Body of pancreas (tissue), 4 donors: Measurements from ENCODE around the gene IGFBP7. TPM values are rescaled to one million over a fixed set of nuclear protein-coding genes. Genes with fewer than 3 reads are reported as not detected.

Experiments used
- ATAC-seq: fragments of 150-250 bp; one replicate; pipeline ENCODE4 v1.9.1; 2016
- DNase-seq, 4 donors: peaks; one replicate each; pipeline ENCODE4 v3.0.0-alpha.2; 2019
- H3K27ac ChIP-seq, 4 donors: fragments of 200-600 bp; sonication (generic); 1 replicate in 3 of 4; 2 replicates in 1 of 4; pipeline versions ENCODE4 v1.5.1 to v1.6.1; 2016 to 2019; ENCODE audit warnings: mild to moderate bottlenecking in 1 of 4, mixed read lengths in 1 of 4, moderate library complexity in 1 of 4
- H3K27me3 ChIP-seq, 2 donors: fragments of 200-600 bp; sonication (generic); one replicate each; pipeline ENCODE4 v1.6.0; 2016; ENCODE audit warnings: mild to moderate bottlenecking in 1 of 2
- H3K36me3 ChIP-seq, 2 donors: fragments of 200-600 bp; sonication (generic); replicated peaks in 1 of 2; 2 replicates each; pipeline ENCODE4 v1.5.1; 2016; ENCODE audit warnings: low read depth in 2 of 2; ENCODE audit not compliant: insufficient read depth in 1 of 2
- H3K4me1 ChIP-seq: fragments of 200-600 bp; sonication (generic); one replicate; pipeline ENCODE4 v1.6.0; 2016
- H3K4me3 ChIP-seq, 2 donors: fragments of 200-600 bp; sonication (generic); 1 replicate in 1 of 2; 2 replicates in 1 of 2; pipeline ENCODE4 v1.5.1; 2016 to 2019
- H3K9me3 ChIP-seq, 3 donors: fragments of 200-600 bp; sonication (generic); 1 replicate in 2 of 3; 2 replicates in 1 of 3; pipeline ENCODE4 v1.5.1; 2016
- CTCF ChIP-seq, 7 experiments: fragments of 450-650 bp in 4 of 7; fragments of 200-600 bp in 3 of 7; sonication (generic) in 3 of 7; IDR thresholded peaks; one replicate each; pipeline ENCODE4 v1.5.1; 2016 to 2019; ENCODE audit warnings: antibody characterized with exemption in 7 of 7
- POLR2A ChIP-seq, 3 donors: fragments of 450-650 bp; IDR thresholded peaks; one replicate each; pipeline ENCODE4 v1.6.1; 2016; ENCODE audit warnings: antibody characterized with exemption in 3 of 3, mild to moderate bottlenecking in 2 of 3
- WGBS, 2 donors: methylation state at CpG; one replicate each; pipeline ENCODE4 v1.1.5; 2017; 5-methylcytosine and 5-hydroxymethylcytosine counted together
- intact Hi-C: fragments of 100-400 bp; cut with DNase I; formaldehyde crosslinking; loops from one replicate; pipeline ENCODE4 v1.15.1; 2023
- total RNA-seq, 2 donors: library from RNA; depleted of rRNA; stranded (reverse); fragments of >200 nt; gene quantifications; one replicate each; pipeline ENCODE4 v1.1.0, GENCODE V29; 2016

The IGFBP7 gene
- total RNA-seq, 2 donors from 2014 or later, result 758 to 1,249 TPM

- 23 to 39% methylated on average over 7 of the region's 7 CpGs for WGBS, 2 donors
- TF ChIP-seq CTCF (IDR thresholded peaks at IDR 0.05) (no peak), POLR2A (IDR thresholded peaks at IDR 0.05) (no peak)
- DNase-seq (peak; percentile 49 to 68 (median 64)), ATAC-seq (peak; percentile 71)
- H3K4me3 ChIP-seq, result no peak overlapping the region
- H3K9me3 ChIP-seq, result no peaks in the 10 kb centered on the region
- peak overlapping the region in 2 of 4 donors; percentile 15 to 36 for H3K27ac ChIP-seq
- peaks cover 8 to 16% of the 10 kb centered on the region in 2 donors for H3K36me3 ChIP-seq
- H3K4me1 ChIP-seq, result peaks cover 9% of the 10 kb centered on the region
- intact Hi-C loops, result no loop called here
- no peaks in the 10 kb centered on the region for H3K27me3 ChIP-seq
Measured at GRCh38 chr4:56995525-56995924, 114.7 kb downstream of the IGFBP7 start.

- intact Hi-C loops, result no loop called here
- Histone ChIP-seq H3K9me3 (no peaks in the 10 kb centered on the region), H3K36me3 (peaks cover 4 to 12% of the 10 kb centered on the region in 2 donors), H3K27me3 (no peaks in the 10 kb centered on the region), H3K4me3 (no peak overlapping the region), H3K27ac (no peak overlapping the region), H3K4me1 (peaks cover 2% of the 10 kb centered on the region)
- 89 to 92% methylated on average over 6 of the region's 6 CpGs for WGBS, 2 donors
- DNase-seq, result no peak
- no peak for ATAC-seq
- TF ChIP-seq POLR2A (IDR thresholded peaks at IDR 0.05) (no peak), CTCF (IDR thresholded peaks at IDR 0.05) (no peak)
Measured at GRCh38 chr4:56990109-56990905, 119.9 kb downstream of the IGFBP7 start.

GRCh38 chr4:56986952-56987351 is 123.2 kb downstream of the IGFBP7 start:
- H3K27ac ChIP-seq, result no peak overlapping the region
- DNase-seq, result no peak
- intact Hi-C loops, result no loop called here
- H3K36me3 ChIP-seq, result peaks cover 4 to 12% of the 10 kb centered on the region in 2 donors
- no peak for ATAC-seq
- H3K27me3 ChIP-seq, result no peaks in the 10 kb centered on the region
- TF ChIP-seq POLR2A (IDR thresholded peaks at IDR 0.05) (no peak), CTCF (IDR thresholded peaks at IDR 0.05) (no peak)
- no peaks in the 10 kb centered on the region for H3K9me3 ChIP-seq
- peaks cover 20% of the 10 kb centered on the region for H3K4me1 ChIP-seq
- no peak overlapping the region for H3K4me3 ChIP-seq
- WGBS, 2 donors, result 96 to 98% methylated on average over 3 of the region's 3 CpGs

GRCh38 chr4:56986192-56986591 is 124.0 kb downstream of the IGFBP7 start:
- H3K36me3 ChIP-seq, result peaks cover 4 to 10% of the 10 kb centered on the region in 2 donors
- H3K27me3 ChIP-seq, result no peaks in the 10 kb centered on the region
- WGBS, 2 donors, result 68 to 79% methylated on average over 1 of the region's 1 CpG
- TF ChIP-seq CTCF (IDR thresholded peaks at IDR 0.05) (no peak), POLR2A (IDR thresholded peaks at IDR 0.05) (no peak)
- no peak overlapping the region for H3K4me3 ChIP-seq
- intact Hi-C loops, result no loop called here
- ATAC-seq, result no peak
- H3K27ac ChIP-seq, result no peak overlapping the region
- DNase-seq, result no peak
- peaks cover 27% of the 10 kb centered on the region for H3K4me1 ChIP-seq
- no peaks in the 10 kb centered on the region for H3K9me3 ChIP-seq

- Histone ChIP-seq H3K9me3 (no peaks in the 10 kb centered on the region), H3K4me3 (no peak overlapping the region), H3K27ac (peak overlapping the region in 3 of 4 donors; percentile 41 to 81 (median 74)), H3K4me1 (peaks cover 43% of the 10 kb centered on the region), H3K36me3 (peaks cover 0 to 2% of the 10 kb centered on the region in 2 donors), H3K27me3 (no peaks in the 10 kb centered on the region)
- 53 to 60% methylated on average over 4 of the region's 4 CpGs for WGBS, 2 donors
- intact Hi-C loops, result no loop called here
- TF ChIP-seq CTCF (IDR thresholded peaks at IDR 0.05), result no peak
- TF ChIP-seq POLR2A (IDR thresholded peaks at IDR 0.05), result no peak
- no peak for ATAC-seq
- DNase-seq, result no peak
Measured at GRCh38 chr4:56981795-56982201, 128.4 kb downstream of the IGFBP7 start.
